Stimulated activated CD4-positive, alpha-beta T cell treated with anti-CD3 and anti-CD28 coated beads, Interleukin-2, amount 100 ng/mL, for 24 hours (primary cell): ENCODE data around the gene RNASE8.
"Not testable (repeated sequence)": the region's sequence is repeated elsewhere in the genome, so short reads cannot be mapped to it uniquely, and the experiment has no call there.

Source experiments
- DNase-seq, 2 donors: peaks; one replicate each; pipeline ENCODE4 v3.0.0-alpha.2; 2020

Gene RNASE8

DNA sequence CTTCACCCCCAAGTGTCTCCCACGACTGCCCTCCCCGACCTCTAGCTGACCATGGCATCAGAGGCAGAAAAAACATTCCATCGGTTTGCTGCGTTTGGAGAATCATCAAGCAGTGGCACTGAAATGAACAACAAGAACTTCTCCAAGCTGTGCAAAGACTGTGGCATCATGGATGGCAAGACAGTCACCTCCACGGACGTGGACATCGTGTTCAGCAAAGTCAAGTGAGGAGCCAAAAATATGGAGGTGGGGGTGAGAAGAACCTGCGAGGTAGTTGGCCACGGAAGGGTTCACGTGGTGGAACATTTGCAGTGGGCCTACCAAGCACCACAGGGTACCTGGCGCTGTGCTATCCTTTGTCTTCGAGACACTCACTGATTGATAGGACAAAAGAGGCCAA lies 27.1 kb upstream of the RNASE8 start:
- no peak for DNase-seq

DNA sequence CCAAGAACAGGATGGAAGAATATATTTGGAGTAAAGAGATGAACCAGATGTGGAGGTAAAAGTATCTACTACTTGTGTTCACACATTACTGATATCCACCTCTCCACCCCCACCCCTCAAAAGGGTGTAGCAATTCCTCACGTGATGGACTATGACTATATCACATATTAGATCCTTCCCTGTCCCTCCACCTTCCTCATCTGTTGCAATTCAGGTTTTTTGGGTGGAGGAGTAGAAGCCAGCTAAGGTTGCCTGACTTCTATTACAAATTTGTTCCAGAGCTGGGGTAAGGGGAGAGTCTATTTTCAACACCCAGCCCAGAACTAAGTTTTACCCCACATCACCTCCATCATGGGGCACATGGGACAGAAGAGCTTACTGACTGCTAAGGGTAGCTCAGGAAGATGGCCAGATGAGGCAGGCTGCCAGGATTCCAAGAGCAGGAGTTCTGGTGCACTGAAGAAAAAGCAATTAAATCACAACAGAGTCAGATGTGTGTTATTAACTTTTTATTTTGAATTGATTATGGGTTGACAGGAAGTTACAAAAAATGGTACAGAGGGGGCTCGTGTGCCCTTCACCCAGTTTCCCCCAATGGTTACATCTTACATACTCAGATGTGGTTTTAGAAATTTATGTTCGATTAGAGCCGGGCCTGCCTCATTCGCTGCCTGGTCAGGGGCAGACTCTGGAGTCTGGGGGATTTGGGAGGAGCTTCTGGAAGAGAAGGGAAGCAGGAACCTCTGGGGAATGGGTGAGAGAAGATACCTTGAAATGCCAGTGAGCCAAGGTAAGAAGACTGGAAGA lies 25.1 kb upstream of the RNASE8 start:
- no peak for DNase-seq

DNA sequence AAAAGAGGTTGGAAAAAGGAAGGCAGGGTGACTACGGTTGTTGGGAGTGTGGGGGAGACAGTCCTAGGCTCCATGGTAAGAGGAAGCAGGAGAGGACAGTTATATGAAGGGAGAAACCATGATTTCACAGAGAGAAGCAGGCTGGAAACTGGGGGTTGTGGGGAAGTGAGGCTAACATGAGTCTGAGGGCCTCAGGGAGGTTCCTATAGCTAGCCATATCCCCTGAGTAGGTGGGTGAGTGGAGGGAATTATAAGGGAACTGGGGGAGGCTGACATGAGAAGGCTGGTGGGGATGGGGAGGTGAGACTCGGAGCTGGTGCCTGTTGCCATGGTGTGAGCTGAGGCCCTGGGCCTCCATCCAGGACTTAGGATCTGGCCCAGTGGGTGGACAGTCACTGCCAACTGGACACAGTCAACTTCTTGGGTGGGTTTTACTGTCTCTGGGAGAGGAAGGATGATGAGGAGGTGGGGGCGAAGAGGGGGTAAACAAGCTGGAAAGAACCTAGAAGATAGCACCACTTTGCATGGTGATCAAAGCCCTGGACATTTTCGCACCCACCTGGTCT lies 24.4 kb upstream of the RNASE8 start:
- no peak for DNase-seq

DNA sequence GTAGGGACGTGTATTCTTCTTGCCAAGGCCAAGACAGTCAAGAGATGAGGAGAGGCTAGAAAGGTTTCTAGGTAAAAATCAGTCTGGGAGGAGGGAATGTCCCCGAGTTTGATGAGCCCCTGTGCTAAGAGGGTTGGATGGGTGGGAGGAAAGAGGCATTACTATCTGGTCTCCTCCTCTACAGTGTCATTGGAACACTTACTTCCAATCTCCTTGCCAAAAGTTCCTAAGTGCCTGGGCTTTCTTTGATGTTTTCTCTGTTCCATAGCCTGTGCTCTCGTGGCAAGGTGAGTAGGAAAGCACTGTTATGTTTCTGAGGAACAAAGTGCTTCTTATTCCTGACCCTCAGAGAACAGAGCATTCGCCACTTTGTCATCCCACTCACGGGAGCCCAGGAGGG lies 22.9 kb upstream of the RNASE8 start, which contains the start of gene RNASE13:
TSS of gene RNASE13 (minus strand) at position 101 of the 400 bp plus-strand sequence. CDS start 519 bp downstream, outside the sequence.
- DNase-seq = no peak

DNA sequence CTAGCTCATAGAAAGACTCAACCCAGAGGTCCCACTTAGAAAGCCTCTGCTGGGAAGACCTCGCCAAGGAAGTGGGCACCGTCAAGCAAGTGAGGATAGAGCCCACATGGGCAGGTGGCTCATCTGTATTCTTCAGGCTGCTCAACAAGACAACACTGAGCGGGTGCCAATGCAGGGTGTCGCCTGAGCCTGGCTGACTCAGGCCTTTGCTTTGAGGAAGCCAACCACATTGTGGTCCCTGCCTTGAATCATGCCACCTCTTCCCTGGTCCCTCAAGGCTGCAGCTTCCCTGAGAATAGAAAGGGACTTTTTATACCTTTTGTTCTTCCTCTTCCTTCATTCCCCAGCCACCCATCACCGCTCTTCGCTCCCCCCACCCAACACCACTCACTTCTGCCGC lies 20.9 kb upstream of the RNASE8 start:
- DNase-seq = no peak

DNA sequence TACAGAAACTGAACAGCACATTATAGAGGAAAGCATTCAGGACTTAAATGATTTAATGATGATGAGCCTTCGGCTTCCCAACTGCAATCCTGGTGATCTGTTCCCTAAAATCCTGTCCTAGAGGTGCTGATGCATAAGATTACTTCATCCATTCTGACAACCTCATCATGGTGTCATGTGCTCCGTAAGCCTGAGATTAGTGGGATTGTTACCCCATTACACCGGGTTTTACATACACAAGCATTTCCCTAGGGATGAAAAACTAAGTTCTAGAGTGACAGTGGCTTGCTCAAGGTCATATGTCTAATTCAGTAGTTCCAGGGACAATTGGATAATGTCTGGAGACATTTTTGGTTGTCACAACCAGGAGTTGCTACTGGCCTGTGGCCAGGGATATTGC lies 20.5 kb upstream of the RNASE8 start:
- no peak for DNase-seq

DNA sequence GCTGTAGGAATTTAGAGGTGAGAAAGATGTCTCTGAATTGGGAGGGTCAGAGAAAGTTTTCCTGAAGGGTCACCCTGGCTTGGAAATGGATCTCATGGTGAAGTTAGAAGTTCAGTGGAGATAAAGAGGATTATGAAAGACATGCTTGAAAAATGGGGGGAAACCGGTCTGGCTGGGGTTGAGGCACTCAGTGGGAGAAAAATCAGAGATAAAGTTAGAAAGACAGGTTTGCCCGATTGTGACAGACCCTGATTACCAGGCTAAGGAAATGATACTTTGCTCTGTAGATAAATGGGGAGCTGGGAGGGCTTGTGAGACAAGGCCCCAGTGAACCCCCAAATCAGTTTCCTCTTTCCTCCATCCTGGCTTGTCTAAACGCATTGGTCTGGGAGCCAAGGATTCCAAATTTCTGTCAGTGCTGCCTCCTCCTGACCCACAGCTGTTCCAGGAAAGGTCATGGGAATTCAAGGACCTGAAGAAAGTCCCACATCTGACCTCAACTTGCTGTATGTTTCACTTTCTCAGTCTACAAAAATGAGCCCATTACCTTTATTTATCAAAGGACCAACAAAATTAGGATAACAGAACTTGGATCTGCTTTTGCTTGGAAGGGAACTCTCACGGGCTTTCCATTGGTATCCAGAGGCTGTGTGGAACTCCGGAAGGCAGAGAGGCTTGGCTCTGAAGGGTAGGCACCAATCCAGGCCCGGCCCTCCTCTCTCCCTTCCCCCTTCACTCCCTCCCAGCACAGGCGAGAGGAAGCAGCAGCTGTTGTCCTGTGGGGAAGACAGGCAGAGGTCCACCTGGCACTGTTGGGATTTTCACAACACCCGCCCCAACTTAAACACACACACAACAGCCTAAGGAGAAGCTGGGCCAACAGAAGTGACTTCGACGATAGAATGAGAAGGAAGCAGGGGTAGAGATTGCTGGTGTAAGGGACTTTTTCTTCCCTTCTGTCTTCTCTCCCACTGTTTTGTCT lies 18.9 kb upstream of the RNASE8 start:
- DNase-seq = no peak

DNA sequence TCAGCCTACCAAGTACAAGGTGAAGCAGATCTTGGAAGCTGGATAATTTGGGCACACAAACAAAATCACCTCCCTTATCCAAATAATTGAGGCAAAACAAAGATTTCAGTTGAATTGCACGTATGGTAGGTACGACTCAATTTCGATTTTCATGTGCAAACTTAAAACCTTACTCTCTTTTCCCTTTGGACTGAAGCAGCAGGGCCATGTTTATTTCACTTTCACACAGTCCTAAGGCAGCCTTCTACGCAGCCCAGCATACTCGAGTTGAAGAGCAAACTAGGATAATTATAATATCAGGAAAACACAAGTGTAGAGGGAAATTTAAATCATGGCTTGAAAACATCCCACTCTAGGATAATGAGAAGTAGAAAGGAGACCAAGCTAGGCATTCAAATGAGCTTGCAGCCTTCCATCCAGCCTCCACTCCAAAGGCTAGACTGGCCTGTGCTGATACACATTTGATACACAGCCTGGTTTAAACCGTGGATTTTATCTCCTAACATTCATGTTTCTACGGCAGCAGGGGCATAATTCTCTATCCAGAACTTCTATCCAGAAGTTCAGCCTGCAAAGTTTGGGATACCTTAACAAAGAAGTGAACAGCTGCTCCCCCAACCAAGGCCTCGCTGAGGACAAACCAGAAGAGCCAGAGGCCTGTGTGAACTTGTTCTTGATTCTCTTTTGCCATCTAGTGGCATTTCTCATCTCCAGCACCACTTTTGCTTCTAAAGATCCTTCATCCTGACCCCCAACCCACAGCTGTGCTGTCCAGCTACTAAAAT lies 17.8 kb upstream of the RNASE8 start:
- DNase-seq = no peak

DNA sequence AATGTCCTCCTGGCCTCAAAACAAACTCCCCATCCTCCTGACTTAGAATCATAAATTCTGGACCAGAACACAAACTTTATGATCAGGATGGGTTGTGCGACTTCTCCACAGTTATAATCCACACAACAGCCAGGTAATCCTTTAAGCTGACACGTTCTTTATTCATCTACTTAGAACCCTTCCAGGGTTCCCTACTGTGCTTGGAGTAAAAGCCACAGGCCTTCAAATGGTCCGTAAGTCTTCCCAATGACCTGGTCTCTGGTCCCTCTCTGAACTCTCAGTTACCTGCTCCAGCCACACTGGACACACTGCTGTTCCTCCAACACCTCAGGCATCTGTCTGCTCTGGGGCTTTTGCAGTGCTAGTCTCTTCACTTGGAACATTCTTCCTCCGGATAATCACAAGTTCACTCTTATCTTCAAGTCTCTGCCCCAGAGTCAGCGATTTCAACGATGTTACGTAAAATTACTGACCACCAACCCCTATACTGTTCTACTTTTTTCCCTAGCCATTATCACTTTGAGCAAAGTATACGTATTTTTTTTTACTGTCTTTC lies 17.2 kb upstream of the RNASE8 start:
- no peak for DNase-seq

DNA sequence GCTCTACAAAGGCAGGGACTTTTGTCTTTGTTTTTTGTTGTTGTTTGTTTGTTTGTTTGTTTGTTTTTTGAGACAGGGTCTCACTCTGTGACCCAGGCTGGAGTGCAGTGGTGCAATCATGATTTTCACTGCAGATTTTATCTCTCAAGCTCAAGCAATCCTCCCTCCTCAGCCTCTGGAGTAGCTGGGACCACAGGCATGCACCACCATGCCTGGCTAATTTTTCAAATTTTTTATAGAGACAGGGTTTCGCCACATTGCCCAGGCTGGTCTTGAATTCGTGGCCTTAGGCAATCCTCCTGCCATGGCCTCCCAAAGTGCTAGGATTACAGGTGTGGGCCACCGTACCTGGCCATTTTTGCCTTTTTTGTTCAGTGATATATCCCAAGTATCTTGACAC lies 16.7 kb upstream of the RNASE8 start:
- DNase-seq = not testable (repeated sequence)

DNA sequence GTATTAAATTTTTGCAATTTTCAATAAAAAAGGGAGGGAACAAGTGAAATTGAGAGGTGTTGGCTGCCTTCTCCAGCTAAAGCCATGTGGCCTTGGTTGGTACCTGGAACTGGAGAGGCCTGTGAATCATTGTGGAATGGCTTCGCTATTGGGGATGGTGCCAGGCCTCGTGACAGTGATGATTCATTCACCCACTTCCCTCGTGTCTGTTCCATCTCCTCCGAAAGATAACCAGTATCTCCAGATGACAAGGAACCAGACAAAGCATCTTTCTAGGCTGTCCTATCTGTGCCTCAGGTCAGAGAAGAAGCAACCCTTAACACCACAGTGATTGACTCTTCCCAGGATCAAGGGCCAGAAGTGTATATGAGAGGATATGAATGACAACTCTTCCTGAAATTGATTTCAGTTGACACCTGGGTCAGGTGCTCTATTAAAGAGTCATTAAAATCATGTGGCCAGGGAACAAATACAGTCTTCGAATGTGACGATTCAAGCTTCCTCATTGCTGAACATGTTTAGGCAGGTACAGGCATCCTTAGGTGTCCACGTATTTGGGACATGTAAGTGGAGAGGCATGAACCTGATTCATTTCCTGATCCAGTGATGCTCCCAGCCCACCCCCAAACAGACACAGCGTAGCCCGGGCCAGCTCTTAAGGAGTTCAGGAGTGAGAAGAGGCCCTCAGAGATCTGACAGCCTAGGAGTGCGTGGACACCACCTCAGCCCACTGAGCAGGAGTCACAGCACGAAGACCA lies 15.8 kb upstream of the RNASE8 start, which contains the start of gene RNASE7:
TSS of gene RNASE7 (plus strand) at position 687 of the 758 bp plus-strand sequence. CDS start 631 bp downstream, outside the sequence.
- no peak for DNase-seq

DNA sequence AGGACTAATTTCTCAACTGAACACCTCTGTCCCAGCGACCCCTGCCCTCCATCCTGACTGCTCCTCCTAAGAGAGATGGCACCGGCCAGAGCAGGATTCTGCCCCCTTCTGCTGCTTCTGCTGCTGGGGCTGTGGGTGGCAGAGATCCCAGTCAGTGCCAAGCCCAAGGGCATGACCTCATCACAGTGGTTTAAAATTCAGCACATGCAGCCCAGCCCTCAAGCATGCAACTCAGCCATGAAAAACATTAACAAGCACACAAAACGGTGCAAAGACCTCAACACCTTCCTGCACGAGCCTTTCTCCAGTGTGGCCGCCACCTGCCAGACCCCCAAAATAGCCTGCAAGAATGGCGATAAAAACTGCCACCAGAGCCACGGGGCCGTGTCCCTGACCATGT lies 14.7 kb upstream of the RNASE8 start:
- DNase-seq = no peak

DNA sequence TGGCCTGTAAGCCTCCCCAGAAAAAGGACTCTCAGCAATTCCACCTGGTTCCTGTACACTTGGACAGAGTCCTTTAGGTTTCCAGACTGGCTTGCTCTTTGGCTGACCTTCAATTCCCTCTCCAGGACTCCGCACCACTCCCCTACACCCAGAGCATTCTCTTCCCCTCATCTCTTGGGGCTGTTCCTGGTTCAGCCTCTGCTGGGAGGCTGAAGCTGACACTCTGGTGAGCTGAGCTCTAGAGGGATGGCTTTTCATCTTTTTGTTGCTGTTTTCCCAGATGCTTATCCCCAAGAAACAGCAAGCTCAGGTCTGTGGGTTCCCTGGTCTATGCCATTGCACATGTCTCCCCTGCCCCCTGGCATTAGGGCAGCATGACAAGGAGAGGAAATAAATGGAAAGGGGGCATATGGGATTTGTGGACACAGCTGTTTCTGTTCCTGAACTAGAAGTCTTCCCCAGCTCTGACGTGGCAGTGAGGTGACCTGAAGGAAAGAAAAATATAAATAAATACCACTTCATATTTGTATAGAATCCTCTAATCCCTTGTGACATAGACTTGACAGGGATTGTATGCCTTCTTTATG lies 14.1 kb upstream of the RNASE8 start:
- no peak for DNase-seq

DNA sequence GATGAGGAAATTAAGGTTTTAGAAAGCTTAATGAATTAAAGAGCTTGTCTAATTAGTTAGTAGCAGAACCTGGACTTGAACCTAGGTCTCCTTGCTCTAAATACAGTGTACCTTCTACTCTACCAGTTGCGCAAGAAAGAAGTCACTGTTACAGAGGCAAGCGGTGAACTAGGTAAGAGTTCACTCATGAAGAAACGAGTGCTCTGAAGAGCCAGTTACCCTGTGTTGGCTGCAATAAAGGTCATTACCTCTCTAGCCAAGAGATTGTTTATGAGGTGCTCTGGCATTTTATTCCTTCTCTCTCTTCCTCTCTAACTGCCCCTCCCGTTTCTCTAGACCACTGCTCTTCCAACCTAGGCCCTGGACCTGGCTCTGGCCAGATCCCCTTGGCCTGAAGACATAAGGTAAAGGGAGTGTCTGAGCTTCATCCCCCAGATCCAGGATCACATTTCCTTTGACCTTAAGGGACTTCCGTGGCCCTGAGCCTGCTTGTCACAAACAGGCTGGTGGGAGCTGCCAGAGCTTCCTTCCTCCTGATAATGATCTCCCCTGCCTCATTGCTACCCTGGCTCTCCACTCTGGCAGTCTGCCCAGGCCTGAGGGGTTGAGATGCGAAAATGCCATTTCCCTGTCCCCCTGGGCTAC lies 13.5 kb upstream of the RNASE8 start:
- no peak for DNase-seq

DNA sequence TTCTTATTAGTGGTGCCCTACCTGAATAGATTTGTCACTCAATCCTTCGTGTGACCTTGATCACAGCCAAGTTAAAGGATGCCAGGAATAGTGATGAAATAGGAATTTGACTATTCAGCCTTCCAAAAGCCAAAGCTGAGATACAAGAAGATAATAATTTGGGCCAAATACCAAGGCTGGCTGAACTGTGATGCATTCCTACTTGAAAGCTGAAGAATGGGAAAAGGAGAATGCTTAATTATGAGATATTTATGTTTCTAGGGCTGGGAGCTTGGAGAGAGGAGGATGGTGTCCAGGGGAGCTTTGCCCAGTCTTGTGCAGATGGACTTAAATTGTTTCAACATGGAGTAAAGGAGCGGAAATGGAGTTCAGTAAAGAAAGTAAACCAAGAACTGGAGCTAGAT lies 10.2 kb upstream of the RNASE8 start:
- DNase-seq = no peak

DNA sequence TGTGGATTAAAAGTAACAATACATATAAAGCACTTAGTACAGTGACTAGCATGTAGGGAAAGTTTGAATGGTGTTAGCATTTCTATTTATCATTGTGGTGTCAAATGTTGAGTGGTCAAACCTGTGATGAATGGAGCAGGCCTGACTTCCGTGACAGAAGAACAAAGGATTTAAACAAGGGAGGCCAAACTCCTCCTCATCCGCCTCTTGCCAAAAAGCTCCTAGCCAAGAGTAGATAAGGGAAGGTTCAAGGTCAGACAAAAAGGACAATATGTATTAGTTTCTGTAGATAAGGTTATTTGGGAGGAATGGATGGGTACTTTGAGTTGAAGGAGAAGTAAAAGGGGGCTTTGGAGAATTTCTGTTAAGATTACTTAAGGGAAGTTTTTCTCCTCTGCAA lies 9.0 kb upstream of the RNASE8 start:
- DNase-seq = no peak

DNA sequence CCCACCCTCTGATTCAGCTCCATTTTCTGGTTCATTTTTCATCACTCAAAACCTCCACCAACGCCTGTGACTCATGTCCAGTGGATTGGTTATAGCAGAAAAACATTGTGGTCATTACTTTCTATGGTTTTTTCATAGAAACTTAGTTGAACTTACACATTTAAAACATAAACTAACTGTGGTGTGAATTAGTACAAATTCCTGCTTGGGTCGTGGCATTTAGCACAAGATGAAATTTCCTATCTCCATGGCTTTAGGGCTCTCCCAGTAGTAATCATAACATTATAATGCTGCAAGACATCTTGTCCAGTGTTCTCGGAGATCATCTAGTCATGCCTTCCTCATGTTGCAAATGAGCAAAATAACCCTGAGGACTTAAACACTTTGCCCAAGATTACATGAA lies 8.3 kb upstream of the RNASE8 start:
- no peak for DNase-seq

DNA sequence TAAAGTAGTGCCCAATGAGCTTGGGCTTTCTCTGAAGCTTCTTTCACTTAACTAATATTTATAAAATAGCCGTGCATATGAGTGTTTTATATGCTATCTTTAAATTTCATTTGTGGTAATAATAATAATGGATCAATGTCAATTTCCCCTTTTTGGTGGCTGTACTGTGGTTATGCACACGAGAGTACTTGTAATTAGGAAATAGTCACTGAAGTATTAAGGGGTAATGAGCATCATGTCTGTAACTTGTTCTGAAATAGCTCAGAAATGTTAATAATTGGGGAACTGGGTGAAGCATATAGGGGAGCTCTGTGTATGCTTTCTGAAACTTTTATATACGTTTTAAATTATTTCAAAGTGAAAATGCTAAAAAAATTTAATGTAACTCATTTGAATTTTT lies 7.0 kb upstream of the RNASE8 start:
- no peak for DNase-seq

DNA sequence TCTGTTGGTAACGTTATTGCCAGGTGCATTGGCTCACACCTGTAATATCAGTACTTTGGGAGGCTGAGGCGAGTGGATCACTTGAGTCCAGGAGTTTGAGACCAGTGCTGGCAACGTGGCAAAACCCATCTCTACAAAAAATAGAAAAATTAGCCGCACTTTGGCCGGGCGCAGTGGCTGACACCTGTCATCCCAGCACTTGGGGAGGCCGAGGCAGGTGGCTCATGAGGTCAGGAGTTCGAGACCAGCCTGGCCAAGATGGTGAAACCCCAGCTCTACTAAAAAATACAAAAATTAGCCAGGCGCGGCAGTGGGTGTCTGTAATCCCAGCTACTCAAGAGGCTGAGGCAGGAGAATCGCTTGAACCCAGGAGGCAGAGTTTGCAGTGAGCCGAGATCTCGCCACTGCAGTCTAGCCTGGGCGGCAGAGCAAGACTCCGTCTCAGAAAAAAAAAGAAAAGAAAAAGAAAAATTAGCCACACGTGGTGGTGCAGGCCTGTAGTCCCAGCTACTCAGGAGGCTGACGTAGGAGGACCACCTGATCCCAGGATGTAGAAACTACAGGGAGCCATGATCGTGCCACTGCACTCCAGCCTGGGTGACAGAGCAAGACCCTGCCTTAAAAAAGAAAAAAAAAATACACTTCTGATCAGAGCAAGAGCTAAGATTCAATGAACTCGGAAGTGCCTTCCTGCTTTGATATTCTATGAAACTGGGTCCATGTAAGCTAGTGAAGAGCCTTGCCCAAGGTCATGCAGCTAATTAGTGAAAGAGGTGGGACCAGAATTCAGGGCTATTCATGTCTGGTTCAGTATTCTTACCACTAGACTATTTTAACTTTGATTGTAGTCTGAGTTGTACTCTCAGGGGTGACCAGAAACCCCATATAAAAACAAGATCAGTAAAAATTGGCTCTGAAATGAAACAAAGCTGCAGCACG lies 4.2 kb upstream of the RNASE8 start:
- no peak for DNase-seq
